BLaER1 treated with 17β-estradiol and CSF1 and Interleukin-3, amounts not matched to agents 10 nM and 100 nM (cell line): ENCODE results near the gene RASAL2.

Source experiments
- H3K27ac ChIP-seq, 11 experiments: shearing (Covaris generic); formaldehyde crosslinking; 2 replicates each; pipeline ENCODE4 v1.8.1; 2022
- H3K27me3 ChIP-seq, 11 experiments: shearing (Covaris generic); formaldehyde crosslinking; 2 replicates each; pipeline ENCODE4 v1.8.1; 2022
- H3K36me3 ChIP-seq, 11 experiments: shearing (Covaris generic); formaldehyde crosslinking; 2 replicates each; pipeline ENCODE4 v1.8.1; 2022
- H3K4me1 ChIP-seq, 10 experiments: shearing (Covaris generic); formaldehyde crosslinking; 2 replicates each; pipeline ENCODE4 v1.8.1; 2022
- H3K4me2 ChIP-seq, 11 experiments: shearing (Covaris generic); formaldehyde crosslinking; 2 replicates each; pipeline ENCODE4 v1.8.1; 2022
- H3K4me3 ChIP-seq, 10 experiments: shearing (Covaris generic); formaldehyde crosslinking; 2 replicates each; pipeline ENCODE4 v1.8.1; 2022
- H3K9ac ChIP-seq, 11 experiments: shearing (Covaris generic); formaldehyde crosslinking; 2 replicates each; pipeline ENCODE4 v1.8.1; 2022
- H3K9me3 ChIP-seq, 11 experiments: shearing (Covaris generic); formaldehyde crosslinking; replicated peaks in 1 of 11; 2 replicates each; pipeline ENCODE4 v1.8.1; 2022
- H4K20me1 ChIP-seq, 11 experiments: shearing (Covaris generic); formaldehyde crosslinking; 2 replicates each; pipeline ENCODE4 v1.8.1; 2022
- Cebpa-rat ChIP-seq, 11 experiments: shearing (Covaris generic); IDR thresholded peaks; 2 replicates each; pipeline ENCODE4 v1.8.1; 2022

The RASAL2 gene

DNA sequence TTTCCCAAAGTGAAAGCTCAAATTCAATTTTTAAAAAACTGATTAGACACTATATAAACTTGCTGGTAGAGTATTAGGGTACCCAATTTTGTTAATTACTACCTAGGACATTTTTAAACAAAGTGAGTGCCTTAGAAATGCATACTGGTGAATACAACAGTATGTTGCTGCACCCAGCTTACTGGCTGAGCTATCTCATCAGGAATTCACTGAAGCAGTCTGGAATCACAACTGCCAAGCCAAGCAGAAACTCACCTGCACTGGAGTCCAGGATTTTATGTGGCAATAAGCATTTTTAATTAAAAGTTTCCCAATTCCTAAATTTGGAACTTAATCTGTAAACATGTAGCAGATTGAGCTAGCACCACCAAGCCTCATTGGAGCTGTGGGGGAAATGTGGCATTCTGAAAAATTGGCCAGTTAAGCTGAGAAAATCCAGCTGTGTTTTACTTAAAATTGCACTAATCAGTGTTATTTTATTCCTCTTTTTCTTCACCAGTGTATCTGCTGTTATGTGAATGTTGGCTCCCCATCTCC lies 341.1 kb downstream of the RASAL2 start:
- H3K4me2 ChIP-seq: no peak overlapping the region
- H3K36me3 ChIP-seq: no peaks in the 10 kb centered on the region; a peak in 1 of 22 replicates
- H3K27me3 ChIP-seq: no peaks in the 10 kb centered on the region
- H3K4me3 ChIP-seq: no peak overlapping the region
- no peaks in the 10 kb centered on the region for H3K9me3 ChIP-seq
- no peaks in the 10 kb centered on the region; a peak in 1 of 22 replicates for H4K20me1 ChIP-seq
- no peak overlapping the region for H3K9ac ChIP-seq
- no peaks in the 10 kb centered on the region for H3K4me1 ChIP-seq
- no peak for TF ChIP-seq Cebpa-rat (IDR thresholded peaks at IDR 0.05)
- H3K27ac ChIP-seq: no peak overlapping the region

DNA sequence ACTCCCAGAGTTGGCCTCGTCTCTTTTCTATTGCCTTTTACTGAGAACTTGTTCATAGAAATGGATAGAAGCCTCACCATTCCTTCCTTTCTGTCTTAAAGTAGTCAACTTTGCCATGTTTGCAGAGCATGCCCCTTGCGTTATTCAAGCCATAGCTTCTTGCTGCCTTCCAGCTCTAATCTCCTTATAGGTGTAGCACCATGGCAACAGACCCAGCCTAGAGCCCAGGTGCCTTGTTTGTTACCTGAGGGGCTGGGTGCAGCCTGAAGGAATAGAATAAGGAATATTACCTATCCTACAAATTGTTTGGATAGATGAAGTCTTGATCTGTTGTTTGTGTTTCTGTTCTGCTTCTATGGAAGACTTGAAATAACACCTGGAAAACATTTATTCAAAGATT lies 343.0 kb downstream of the RASAL2 start:
- Histone ChIP-seq H3K36me3 (peaks cover 0 to 7% (median 0%) of the 10 kb centered on the region in 11 experiments; a peak in 4 of 22 replicates), H3K9ac (no peak overlapping the region), H3K27ac (no peak overlapping the region), H3K9me3 (peaks cover 0 to 3% (median 0%) of the 10 kb centered on the region in 11 experiments; a peak in 1 of 22 replicates), H3K4me2 (no peak overlapping the region), H4K20me1 (no peaks in the 10 kb centered on the region; a peak in 1 of 22 replicates), H3K4me3 (no peak overlapping the region), H3K27me3 (no peaks in the 10 kb centered on the region), H3K4me1 (no peaks in the 10 kb centered on the region)
- TF ChIP-seq Cebpa-rat (IDR thresholded peaks at IDR 0.05): no peak

DNA sequence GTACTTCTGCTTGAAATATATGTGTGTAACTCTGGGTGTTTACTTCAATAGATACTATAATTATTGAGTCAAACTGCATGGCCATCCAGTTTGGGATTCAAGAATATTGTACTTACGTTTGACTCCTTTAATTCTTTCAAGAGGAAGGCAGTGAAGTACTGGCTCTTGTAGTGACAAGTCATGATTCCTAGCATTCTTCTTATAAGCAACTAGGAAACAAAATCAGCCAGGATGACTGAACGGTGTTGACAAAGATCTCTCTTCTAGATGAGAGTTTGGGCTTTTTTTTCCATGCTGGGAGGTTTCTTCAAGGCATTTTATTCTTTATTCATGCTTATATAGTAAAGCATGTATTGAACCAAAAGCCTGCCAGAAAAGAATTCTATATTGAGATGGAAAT lies 344.5 kb downstream of the RASAL2 start:
- no peak overlapping the region for H3K27ac ChIP-seq
- TF ChIP-seq Cebpa-rat (IDR thresholded peaks at IDR 0.05): no peak
- no peak overlapping the region for H3K4me2 ChIP-seq
- H4K20me1 ChIP-seq: no peaks in the 10 kb centered on the region; a peak in 1 of 22 replicates
- H3K9ac ChIP-seq: no peak overlapping the region
- H3K36me3 ChIP-seq: peaks cover 0 to 22% (median 0%) of the 10 kb centered on the region in 11 experiments; a peak in 4 of 22 replicates
- peaks cover 0 to 5% (median 0%) of the 10 kb centered on the region in 11 experiments; a peak in 1 of 22 replicates for H3K9me3 ChIP-seq
- H3K4me3 ChIP-seq: no peak overlapping the region
- H3K27me3 ChIP-seq: no peaks in the 10 kb centered on the region
- H3K4me1 ChIP-seq: no peaks in the 10 kb centered on the region

DNA sequence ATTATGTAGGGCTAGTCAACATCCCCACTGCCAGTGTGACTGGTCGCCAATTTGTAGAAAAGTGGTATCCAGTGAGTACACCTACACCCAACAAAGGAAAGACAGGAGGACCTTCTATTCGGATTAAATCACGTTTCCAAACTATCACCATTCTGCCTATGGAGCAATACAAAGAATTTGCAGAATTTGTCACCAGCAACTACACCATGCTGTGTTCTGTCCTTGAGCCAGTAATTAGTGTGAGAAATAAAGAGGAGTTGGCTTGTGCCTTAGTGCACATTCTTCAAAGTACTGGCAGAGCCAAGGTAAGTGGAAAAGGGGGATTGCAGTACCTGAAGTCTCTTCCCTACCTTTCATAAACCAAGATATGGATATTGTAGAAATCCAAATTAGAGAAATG lies 349.0 kb downstream of the RASAL2 start:
- no peak overlapping the region for H3K4me2 ChIP-seq
- peaks cover 0 to 22% (median 0%) of the 10 kb centered on the region in 11 experiments; a peak in 4 of 22 replicates for H3K36me3 ChIP-seq
- H3K9ac ChIP-seq: no peak overlapping the region
- no peaks in the 10 kb centered on the region for H3K27me3 ChIP-seq
- peaks cover 0 to 5% (median 0%) of the 10 kb centered on the region in 11 experiments; a peak in 1 of 22 replicates for H3K9me3 ChIP-seq
- H4K20me1 ChIP-seq: no peaks in the 10 kb centered on the region; a peak in 1 of 22 replicates
- H3K27ac ChIP-seq: no peak overlapping the region
- H3K4me1 ChIP-seq: no peaks in the 10 kb centered on the region
- TF ChIP-seq Cebpa-rat (IDR thresholded peaks at IDR 0.05): no peak
- no peak overlapping the region for H3K4me3 ChIP-seq

DNA sequence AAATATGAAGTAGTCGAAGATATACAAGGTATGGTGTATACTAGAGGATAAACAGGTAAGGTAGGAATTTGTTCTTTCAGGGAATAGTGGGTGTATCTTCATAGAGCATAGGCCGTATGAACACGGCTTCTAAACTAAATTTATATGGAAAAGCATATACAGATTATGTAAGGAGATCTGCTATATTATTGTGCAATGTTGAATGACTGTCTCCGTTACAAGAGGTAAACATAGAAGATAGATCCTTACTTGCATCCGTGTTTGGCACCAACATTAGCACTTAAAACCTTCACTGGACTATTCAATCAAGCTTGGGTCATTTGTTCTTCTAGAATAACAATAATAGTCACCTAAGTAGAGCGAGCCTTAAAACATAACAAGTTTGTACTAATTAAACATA lies 357.0 kb downstream of the RASAL2 start:
- H3K9me3 ChIP-seq: no peaks in the 10 kb centered on the region
- H3K4me1 ChIP-seq: peaks cover 0 to 12% (median 5%) of the 10 kb centered on the region in 10 experiments; a peak in 10 of 20 replicates
- 0 out of 22 replicates have a peak overlapping the region, but pooled peaks of 1 of the 11 experiments have one; percentile 55 for H3K4me2 ChIP-seq
- H3K36me3 ChIP-seq: peaks cover 0 to 8% (median 0%) of the 10 kb centered on the region in 11 experiments; a peak in 2 of 22 replicates
- H3K4me3 ChIP-seq: no peak overlapping the region
- no peak overlapping the region for H3K9ac ChIP-seq
- 0 out of 22 replicates have a peak, but pooled peaks of 1 of the 11 experiments have one; percentile 31 for TF ChIP-seq Cebpa-rat (IDR thresholded peaks at IDR 0.05)
- H3K27ac ChIP-seq: no peak overlapping the region
- no peaks in the 10 kb centered on the region for H4K20me1 ChIP-seq
- no peaks in the 10 kb centered on the region for H3K27me3 ChIP-seq

DNA sequence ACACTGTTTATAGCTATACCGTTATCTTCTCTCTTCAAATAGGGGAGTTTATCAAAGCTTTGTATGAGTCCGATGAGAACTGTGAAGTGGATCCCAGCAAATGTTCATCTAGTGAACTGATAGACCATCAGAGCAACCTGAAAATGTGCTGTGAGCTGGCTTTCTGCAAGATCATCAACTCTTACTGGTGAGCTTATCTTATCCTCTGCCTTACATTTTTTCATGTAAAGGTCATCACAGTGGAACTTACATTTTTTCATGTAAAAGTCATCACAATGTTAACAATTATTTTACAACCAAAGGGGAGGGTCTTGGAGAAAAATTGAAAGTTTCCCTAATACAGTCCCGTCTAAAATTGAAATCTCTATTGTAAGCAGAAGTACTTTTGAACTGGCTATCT lies 357.6 kb downstream of the RASAL2 start:
- H3K4me3 ChIP-seq: no peak overlapping the region
- no peaks in the 10 kb centered on the region for H3K9me3 ChIP-seq
- peaks cover 0 to 10% (median 0%) of the 10 kb centered on the region in 11 experiments; a peak in 3 of 22 replicates for H3K36me3 ChIP-seq
- no peak for TF ChIP-seq Cebpa-rat (IDR thresholded peaks at IDR 0.05)
- no peaks in the 10 kb centered on the region for H3K27me3 ChIP-seq
- peaks cover 0 to 12% (median 5%) of the 10 kb centered on the region in 10 experiments; a peak in 10 of 20 replicates for H3K4me1 ChIP-seq
- H4K20me1 ChIP-seq: no peaks in the 10 kb centered on the region
- H3K4me2 ChIP-seq: no peak overlapping the region
- H3K9ac ChIP-seq: no peak overlapping the region
- no peak overlapping the region for H3K27ac ChIP-seq

DNA sequence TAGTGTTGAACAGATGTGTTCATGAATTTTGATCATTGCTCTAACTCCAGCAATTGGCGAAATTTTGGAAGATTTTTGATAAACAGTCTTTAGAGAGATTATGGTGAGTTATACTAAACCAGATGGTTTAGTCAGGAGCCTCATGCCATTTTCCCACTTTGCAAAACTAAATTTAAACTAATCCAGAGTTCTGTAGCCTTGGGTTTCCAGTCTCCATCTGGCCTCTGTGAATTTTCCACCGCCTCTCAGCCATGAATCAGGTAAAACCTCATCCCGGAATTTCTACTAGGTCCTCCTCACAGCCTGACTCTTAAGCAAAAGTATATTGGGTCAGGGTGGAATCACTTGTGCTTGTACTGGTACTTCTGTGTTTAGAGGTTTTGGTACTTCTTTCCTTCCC lies 358.1 kb downstream of the RASAL2 start:
- H3K4me1 ChIP-seq: peaks cover 0 to 12% (median 5%) of the 10 kb centered on the region in 10 experiments; a peak in 10 of 20 replicates
- TF ChIP-seq Cebpa-rat (IDR thresholded peaks at IDR 0.05): no peak
- no peaks in the 10 kb centered on the region for H3K9me3 ChIP-seq
- H3K36me3 ChIP-seq: peaks cover 0 to 15% (median 0%) of the 10 kb centered on the region in 11 experiments; a peak in 3 of 22 replicates
- H3K27ac ChIP-seq: no peak overlapping the region
- peak overlapping the region in 1 of 11 experiments; percentile 7; a peak in 2 of 22 replicates for H3K4me2 ChIP-seq
- no peaks in the 10 kb centered on the region for H4K20me1 ChIP-seq
- H3K27me3 ChIP-seq: no peaks in the 10 kb centered on the region
- no peak overlapping the region for H3K4me3 ChIP-seq
- no peak overlapping the region for H3K9ac ChIP-seq

DNA sequence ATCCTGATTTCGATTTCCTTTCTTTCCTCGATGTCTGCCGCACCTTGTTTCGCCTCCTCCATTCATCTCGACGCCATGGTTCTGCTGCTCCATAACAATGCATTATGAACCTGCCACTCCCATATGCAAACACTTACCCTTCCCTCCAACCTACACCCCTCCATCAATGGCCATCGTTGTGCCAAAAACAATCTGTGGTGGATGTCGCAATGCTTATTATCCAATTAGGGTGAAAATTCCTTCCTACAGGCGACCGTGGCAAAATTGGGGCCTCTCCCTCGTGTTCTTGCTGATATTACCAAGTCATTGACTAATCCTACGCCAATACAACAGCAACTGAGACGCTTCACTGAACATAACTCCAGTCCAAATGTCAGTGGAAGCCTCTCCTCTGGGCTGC lies 362.6 kb downstream of the RASAL2 start:
- TF ChIP-seq Cebpa-rat (IDR thresholded peaks at IDR 0.05): peak in 4 of 11 experiments; percentile 27 to 68 (median 39); a peak in 3 of 22 replicates
- Histone ChIP-seq H3K4me2 (no peak overlapping the region), H3K27ac (no peak overlapping the region), H3K4me3 (no peak overlapping the region), H4K20me1 (no peaks in the 10 kb centered on the region), H3K4me1 (peaks cover 0 to 13% (median 0%) of the 10 kb centered on the region in 10 experiments; a peak in 5 of 20 replicates), H3K27me3 (no peaks in the 10 kb centered on the region), H3K9me3 (no peaks in the 10 kb centered on the region), H3K36me3 (peaks cover 0 to 32% (median 0%) of the 10 kb centered on the region in 11 experiments; a peak in 4 of 22 replicates), H3K9ac (no peak overlapping the region)

DNA sequence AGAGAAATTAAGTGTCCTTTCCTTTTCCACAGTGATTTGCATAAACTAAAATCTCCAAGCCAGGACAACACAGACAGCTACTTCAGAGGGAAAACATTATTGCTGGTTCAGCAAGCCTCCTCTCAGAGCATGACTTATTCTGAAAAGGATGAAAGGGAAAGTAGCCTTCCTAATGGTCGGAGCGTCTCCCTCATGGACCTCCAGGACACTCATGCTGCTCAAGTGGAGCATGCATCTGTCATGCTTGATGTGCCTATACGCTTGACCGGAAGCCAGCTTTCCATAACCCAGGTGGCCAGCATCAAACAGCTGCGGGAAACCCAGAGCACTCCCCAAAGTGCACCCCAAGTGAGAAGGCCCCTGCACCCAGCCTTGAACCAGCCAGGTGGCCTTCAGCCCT lies 363.7 kb downstream of the RASAL2 start:
- Histone ChIP-seq H3K27me3 (no peaks in the 10 kb centered on the region), H3K9ac (no peak overlapping the region), H3K27ac (no peak overlapping the region), H4K20me1 (no peaks in the 10 kb centered on the region), H3K4me2 (no peak overlapping the region), H3K36me3 (peaks cover 0 to 24% (median 0%) of the 10 kb centered on the region in 11 experiments; a peak in 3 of 22 replicates), H3K9me3 (no peaks in the 10 kb centered on the region), H3K4me1 (peaks cover 0 to 10% (median 0%) of the 10 kb centered on the region in 10 experiments; a peak in 5 of 20 replicates), H3K4me3 (no peak overlapping the region)
- TF ChIP-seq Cebpa-rat (IDR thresholded peaks at IDR 0.05): no peak
